HepG2 (cell line): Measurements from ENCODE around the gene RHOT2. TPM values are rescaled to one million over a fixed set of nuclear protein-coding genes. Genes with fewer than 3 reads are reported as not detected.
A peak's percentile ranks its signal among the peaks of the same experiment; 100 is the strongest.

Experiments
- ATM ChIP-seq: fragments of 450-650 bp; IDR thresholded peaks from 2 replicates; pipeline ENCODE4 v1.7.1; 2017; ENCODE audit warnings: mild to moderate bottlenecking, borderline replicate concordance
- BATF2 ChIP-seq: sonication (generic); formaldehyde crosslinking; IDR thresholded peaks from 2 replicates; pipeline ENCODE4 v1.8.0; 2022; ENCODE audit warnings: mild to moderate bottlenecking, missing genetic modification reagents, moderate library complexity
- CBFB ChIP-seq: sonication (generic); formaldehyde crosslinking; IDR thresholded peaks from 2 replicates; pipeline ENCODE4 v1.4.0; 2020; ENCODE audit warnings: missing genetic modification reagents
- CCDC6 ChIP-seq: sonication (generic); formaldehyde crosslinking; IDR thresholded peaks from 2 replicates; pipeline ENCODE4 v1.8.1; 2022; ENCODE audit warnings: mild to moderate bottlenecking, missing genetic modification reagents, moderate library complexity
- MAFK ChIP-seq, 2 experiments: IDR thresholded peaks in 1 of 2; conservative IDR thresholded peaks in 1 of 2; 2 replicates each; pipeline ENCODE4 v1.6.1; 2011; ENCODE audit warnings: improper control_type of control experiment in 2 of 2, low read length in 2 of 2
- NBN ChIP-seq: fragments of 450-650 bp; conservative IDR thresholded peaks from 2 replicates; pipeline ENCODE4 v1.6.1; 2017
- NCOA1 ChIP-seq: sonication (generic); formaldehyde crosslinking; IDR thresholded peaks from 2 replicates; pipeline ENCODE4 v1.9.0; 2021; ENCODE audit warnings: missing genetic modification reagents
- NFYC ChIP-seq: IDR thresholded peaks from 2 replicates; pipeline ENCODE4 v1.6.1; 2016; ENCODE audit warnings: missing genetic modification reagents, missing compliant biosample characterization
- RAD21 ChIP-seq: fragments of 450-650 bp; formaldehyde crosslinking; IDR thresholded peaks from 2 replicates; pipeline ENCODE4 v1.5.0; 2020; ENCODE audit warnings: mild to moderate bottlenecking
- RXRA ChIP-seq: sonication (generic); formaldehyde crosslinking; IDR thresholded peaks from 2 replicates; pipeline ENCODE4 v1.5.1; 2020; ENCODE audit warnings: missing genetic modification reagents
- SMARCC2 ChIP-seq: fragments of 450-650 bp; IDR thresholded peaks from 2 replicates; pipeline ENCODE4 v1.6.1; 2017; ENCODE audit warnings: antibody characterized with exemption, mild to moderate bottlenecking
- SPEN ChIP-seq: sonication (generic); formaldehyde crosslinking; IDR thresholded peaks from 2 replicates; pipeline ENCODE4 v1.5.1; 2020; ENCODE audit warnings: low read depth, mild to moderate bottlenecking, missing genetic modification reagents
- TFE3 ChIP-seq: IDR thresholded peaks from 2 replicates; pipeline ENCODE4 v1.6.1; 2016
- THAP11 ChIP-seq: IDR thresholded peaks from 2 replicates; pipeline ENCODE4 v1.6.1; 2016; ENCODE audit warnings: missing biosample characterization, missing genetic modification reagents
- ZNF121 ChIP-seq: sonication (generic); formaldehyde crosslinking; IDR thresholded peaks from 2 replicates; pipeline ENCODE4 v1.5.0; 2020; ENCODE audit warnings: mild to moderate bottlenecking, missing genetic modification reagents
- ZNF317 ChIP-seq: sonication (generic); formaldehyde crosslinking; IDR thresholded peaks from 2 replicates; pipeline ENCODE4 v1.5.0; 2020; ENCODE audit warnings: mild to moderate bottlenecking, missing genetic modification reagents
- ZNF367 ChIP-seq: sonication (generic); formaldehyde crosslinking; IDR thresholded peaks from 2 replicates; pipeline ENCODE4 v1.4.0; 2020; ENCODE audit warnings: missing genetic modification reagents, borderline replicate concordance
- ZNF460 ChIP-seq: sonication (generic); formaldehyde crosslinking; IDR thresholded peaks from 2 replicates; pipeline ENCODE4 v1.5.1; 2020; ENCODE audit warnings: missing genetic modification reagents, mild to moderate bottlenecking, borderline replicate concordance
- ZNF530 ChIP-seq: sonication (generic); formaldehyde crosslinking; IDR thresholded peaks from 2 replicates; pipeline ENCODE4 v1.5.0; 2020; ENCODE audit warnings: low read depth, mild to moderate bottlenecking, missing genetic modification reagents
- ZNF577 ChIP-seq: sonication (generic); formaldehyde crosslinking; IDR thresholded peaks from 2 replicates; pipeline ENCODE4 v1.4.0; 2020; ENCODE audit warnings: mild to moderate bottlenecking, low read depth, missing genetic modification reagents, borderline replicate concordance
- ZNF609 ChIP-seq: sonication (generic); formaldehyde crosslinking; IDR thresholded peaks from 2 replicates; pipeline ENCODE4 v1.4.0; 2020; ENCODE audit warnings: mild to moderate bottlenecking, missing genetic modification reagents, borderline replicate concordance
- ZNF691 ChIP-seq: sonication (generic); formaldehyde crosslinking; IDR thresholded peaks from 2 replicates; pipeline ENCODE4 v1.4.0; 2020; ENCODE audit warnings: missing genetic modification reagents, low read depth, mild to moderate bottlenecking, borderline replicate concordance
- ZNF703 ChIP-seq: sonication (generic); formaldehyde crosslinking; IDR thresholded peaks from 2 replicates; pipeline ENCODE4 v1.5.1; 2020; ENCODE audit warnings: missing genetic modification reagents, mild to moderate bottlenecking, moderate library complexity, borderline replicate concordance
- ZNF766 ChIP-seq: sonication (generic); formaldehyde crosslinking; IDR thresholded peaks from 2 replicates; pipeline ENCODE4 v1.5.0; 2020; ENCODE audit warnings: missing genetic modification reagents, borderline replicate concordance
- ZNF768 ChIP-seq: sonication (generic); formaldehyde crosslinking; IDR thresholded peaks from 2 replicates; pipeline ENCODE4 v1.4.0; 2020; ENCODE audit warnings: missing genetic modification reagents
- polyA plus RNA-seq, 8 experiments: library from polyadenylated mRNA; depleted of rRNA in 3 of 8; stranded (reverse) in 7 of 8; unstranded in 1 of 8; fragments of >200 nt; fragmentation: Illumina TruSeq in 4 of 8; extraction: Trizol in 4 of 8; gene quantifications; 2 replicates each; pipeline versions ENCODE4 v1.2.1 to v1.2.3, GENCODE V29; 2011 to 2016; ENCODE audit warnings: low read depth in 4 of 8, missing spikeins in 1 of 8, mixed read lengths in 1 of 8; ENCODE audit not compliant: insufficient read depth in 1 of 8
- total RNA-seq, 5 experiments: library from RNA; depleted of rRNA; stranded (reverse); fragments of >200 nt; fragmentation: Illumina TruSeq; extraction: Trizol; gene quantifications; 2 replicates each; pipeline ENCODE4 v1.2.3, GENCODE V29; 2016; ENCODE audit warnings: low read depth in 1 of 5

RHOT2 gene
- total and polyA plus RNA-seq, 2 of the 13 experiments (the other 11 are each of a cell fraction or from before 2014, with no cell fraction given), result 63.6 to 76.9 TPM

- TF ChIP-seq SPEN (CRISPR knock-in tag) (no peak), ZNF367 (no peak), NFYC (CRISPR knock-in tag) (no peak), ZNF317 (CRISPR knock-in tag) (0 out of 2 replicates have a peak, but pooled peaks have one; percentile 21), RXRA (CRISPR knock-in tag) (0 out of 2 replicates have a peak, but pooled peaks have one; percentile 28), SMARCC2 (no peak), CCDC6 (no peak), NBN (no peak), ZNF766 (CRISPR knock-in tag) (no peak), BATF2 (CRISPR knock-in tag) (peak; percentile 62; the same call in 1 of the 2 replicates), TFE3 (no peak), MAFK (conservative IDR thresholded peaks at IDR 0.05 in 1 of 2, IDR thresholded peaks at IDR 0.05 in 1 of 2; ENCODE audit: low read length in 2 of 2) (no peak), ZNF460 (CRISPR knock-in tag) (no peak), CBFB (no peak), ZNF768 (CRISPR knock-in tag) (no peak), ZNF121 (CRISPR knock-in tag) (peak; percentile 61), ZNF703 (CRISPR knock-in tag) (no peak), ZNF530 (no peak), THAP11 (CRISPR knock-in tag) (no peak), NCOA1 (0 out of 2 replicates have a peak, but pooled peaks have one; percentile 58), ZNF577 (no peak), ATM (no peak), ZNF691 (CRISPR knock-in tag) (no peak), RAD21 (CRISPR knock-in tag) (no peak), ZNF609 (CRISPR knock-in tag) (no peak)
Measured at GRCh38 chr16:720447-720989, 52.6 kb downstream of the RHOT2 start (continued).
